Skeletal muscle tissue (tissue), 4 donors: ENCODE data around the gene NFATC2. TPM values are rescaled to one million over a fixed set of nuclear protein-coding genes. Genes with fewer than 3 reads are reported as not detected.

Experiments used
- H3K27ac ChIP-seq: one replicate; pipeline ENCODE4 v1.7.0; 2013; ENCODE audit warnings: mild to moderate bottlenecking, low read depth, low read length, inconsistent platforms
- H3K27me3 ChIP-seq, 3 donors: one replicate each; pipeline ENCODE4 v1.7.0; 2013; ENCODE audit warnings: low read length in 3 of 3; ENCODE audit not compliant: control insufficient read depth in 3 of 3, insufficient read depth in 3 of 3
- H3K36me3 ChIP-seq, 3 donors: one replicate each; pipeline ENCODE4 v1.7.0; 2013; ENCODE audit warnings: low read length in 3 of 3; ENCODE audit not compliant: control insufficient read depth in 3 of 3, insufficient read depth in 3 of 3
- H3K4me1 ChIP-seq, 3 donors: one replicate each; pipeline ENCODE4 v1.7.0; 2013; ENCODE audit warnings: low read length in 3 of 3, mild to moderate bottlenecking in 3 of 3; ENCODE audit not compliant: control insufficient read depth in 3 of 3, insufficient read depth in 3 of 3
- H3K4me3 ChIP-seq, 3 donors: one replicate each; pipeline ENCODE4 v1.7.0; 2013; ENCODE audit warnings: low read length in 3 of 3
- H3K9ac ChIP-seq, 3 donors: one replicate each; pipeline ENCODE4 v1.7.0; 2013; ENCODE audit warnings: low read length in 3 of 3, mild to moderate bottlenecking in 3 of 3, moderate library complexity in 2 of 3, low read depth in 1 of 3
- H3K9me3 ChIP-seq, 3 donors: one replicate each; pipeline ENCODE4 v1.7.0; 2013; ENCODE audit warnings: low read length in 3 of 3; ENCODE audit not compliant: control insufficient read depth in 3 of 3
- total RNA-seq: library from RNA; depleted of rRNA; stranded (reverse); fragments of >200 nt; gene quantifications from one replicate; pipeline ENCODE4 v1.2.3, GENCODE V29; 2014
- donor health status: Osteomylitis.

NFATC2 gene
- total RNA-seq, 1 donor from 2014 or later: 3.1 TPM

DNA sequence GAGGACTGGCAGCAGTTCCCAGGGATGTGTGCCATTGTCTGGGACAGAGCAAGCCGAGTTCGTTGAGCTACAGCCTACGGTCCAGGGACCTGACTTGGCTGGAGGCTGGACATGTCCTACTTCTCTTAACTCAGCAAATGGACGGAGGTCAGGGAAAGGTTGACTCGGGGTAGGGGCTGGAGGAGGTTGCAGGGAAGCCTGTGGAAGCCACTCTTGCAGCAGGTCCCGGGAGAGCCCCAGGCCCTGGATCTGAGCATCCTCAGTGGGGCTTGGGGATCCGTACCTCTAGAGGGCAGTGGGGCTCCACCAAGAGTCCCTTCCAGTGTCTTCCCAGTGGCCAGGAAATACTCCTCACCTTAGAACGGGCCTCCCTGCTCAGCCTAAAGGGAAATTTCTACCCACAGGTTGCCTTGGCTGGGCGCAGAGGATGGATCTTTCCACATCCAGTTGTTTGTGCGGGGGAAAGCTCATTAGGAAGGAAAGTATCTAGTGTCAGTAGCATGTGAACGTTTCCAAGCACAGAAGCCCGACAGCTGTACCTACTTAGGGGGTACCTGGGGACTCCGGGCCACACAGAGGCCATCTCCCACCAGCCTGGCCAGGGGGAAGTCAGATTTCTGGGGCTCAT is 170.2 kb downstream of the NFATC2 start:
- peaks cover 2 to 12% (median 7%) of the 10 kb centered on the region in 3 donors for H3K4me1 ChIP-seq
- H3K9ac ChIP-seq: peak overlapping the region in 1 of 3 donors; percentile 41
- H3K27me3 ChIP-seq: peaks cover 0 to 3% (median 0%) of the 10 kb centered on the region in 3 donors
- no peak overlapping the region for H3K27ac ChIP-seq
- no peaks in the 10 kb centered on the region for H3K36me3 ChIP-seq
- no peak overlapping the region for H3K4me3 ChIP-seq
- H3K9me3 ChIP-seq: no peaks in the 10 kb centered on the region

GRCh38 chr20:51371720-51372119 is 170.8 kb downstream of the NFATC2 start:
- Histone ChIP-seq H3K9me3 (no peaks in the 10 kb centered on the region), H3K4me3 (no peak overlapping the region), H3K36me3 (no peaks in the 10 kb centered on the region), H3K27ac (no peak overlapping the region), H3K9ac (no peak overlapping the region), H3K27me3 (peaks cover 0 to 3% (median 2%) of the 10 kb centered on the region in 3 donors), H3K4me1 (peaks cover 2 to 12% (median 7%) of the 10 kb centered on the region in 3 donors)

DNA sequence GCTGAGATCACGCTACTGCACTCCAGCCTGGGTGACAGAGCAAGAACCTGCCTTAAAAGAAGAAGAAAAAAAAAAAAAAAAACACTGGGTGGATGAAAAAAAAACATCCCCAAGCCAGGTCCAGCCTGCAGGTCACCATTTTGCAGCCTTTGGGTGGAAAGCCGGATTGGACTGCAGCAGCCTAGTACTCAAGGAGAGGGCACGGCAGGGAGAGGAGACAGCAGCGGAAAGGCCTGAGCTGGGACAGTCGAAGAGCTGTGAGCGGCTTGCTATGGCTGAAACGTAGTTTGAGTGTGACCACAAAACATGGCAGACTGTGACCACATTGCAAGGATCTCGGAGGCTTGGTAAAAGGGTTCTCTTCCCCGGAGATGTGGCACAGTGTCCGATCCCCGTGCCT is 173.0 kb downstream of the NFATC2 start:
- H3K27me3 ChIP-seq: peaks cover 0 to 4% (median 3%) of the 10 kb centered on the region in 3 donors
- no peaks in the 10 kb centered on the region for H3K9me3 ChIP-seq
- peaks cover 2 to 12% (median 6%) of the 10 kb centered on the region in 3 donors for H3K4me1 ChIP-seq

DNA sequence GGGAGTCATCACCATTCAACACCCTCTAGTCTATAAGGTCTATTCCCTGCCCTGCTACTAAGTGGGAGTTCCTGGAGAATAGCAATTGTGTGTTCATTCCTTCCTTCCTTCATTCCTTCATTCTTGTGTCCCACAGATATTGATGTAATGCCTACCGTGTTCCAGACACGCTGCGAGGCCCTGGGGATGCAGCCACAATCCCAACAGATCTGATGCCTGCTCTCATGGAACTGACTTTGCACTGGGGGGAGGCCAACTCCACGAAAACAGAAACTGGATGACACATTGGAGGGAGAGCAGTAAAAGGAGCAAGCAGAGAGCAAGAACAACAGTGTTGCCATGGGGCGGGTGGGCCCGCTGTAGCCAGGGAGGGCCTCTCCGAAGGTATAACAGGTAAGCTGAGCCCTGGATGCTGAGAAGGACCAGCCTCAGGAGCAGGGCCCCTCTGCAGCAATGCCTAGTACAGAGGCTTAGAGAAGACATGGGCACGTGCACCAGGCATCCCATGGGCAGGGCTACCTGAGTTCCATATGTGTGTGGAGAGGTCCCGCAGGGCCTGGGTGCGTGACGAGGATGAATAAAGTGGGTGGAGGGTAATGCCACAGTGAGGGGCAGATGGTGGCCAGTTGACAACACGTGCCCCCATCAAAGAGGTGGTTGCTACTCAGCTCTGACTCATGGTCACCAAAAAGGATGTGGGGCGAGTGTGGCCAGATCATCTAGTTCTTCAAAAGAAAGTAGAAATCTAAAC is 173.9 kb downstream of the NFATC2 start:
- no peaks in the 10 kb centered on the region for H3K36me3 ChIP-seq
- H3K4me1 ChIP-seq: peaks cover 2 to 7% (median 5%) of the 10 kb centered on the region in 3 donors
- H3K9ac ChIP-seq: no peak overlapping the region
- no peaks in the 10 kb centered on the region for H3K9me3 ChIP-seq
- no peak overlapping the region for H3K4me3 ChIP-seq
- H3K27me3 ChIP-seq: peaks cover 0 to 4% (median 3%) of the 10 kb centered on the region in 3 donors
- no peak overlapping the region for H3K27ac ChIP-seq

More for the DNA sequence above, 173.0 kb downstream of the NFATC2 start:
- H3K9ac ChIP-seq: no peak overlapping the region
- H3K4me3 ChIP-seq: no peak overlapping the region
- no peaks in the 10 kb centered on the region for H3K36me3 ChIP-seq
- H3K27ac ChIP-seq: no peak overlapping the region

GRCh38 chr20:51366155-51366886 is 176.2 kb downstream of the NFATC2 start:
- H3K36me3 ChIP-seq: no peaks in the 10 kb centered on the region
- H3K27me3 ChIP-seq: peaks cover 0 to 4% (median 3%) of the 10 kb centered on the region in 3 donors
- H3K4me1 ChIP-seq: no peaks in the 10 kb centered on the region
- no peaks in the 10 kb centered on the region for H3K9me3 ChIP-seq
- H3K27ac ChIP-seq: peak overlapping the region; percentile 59
- H3K4me3 ChIP-seq: no peak overlapping the region
- H3K9ac ChIP-seq: no peak overlapping the region

DNA sequence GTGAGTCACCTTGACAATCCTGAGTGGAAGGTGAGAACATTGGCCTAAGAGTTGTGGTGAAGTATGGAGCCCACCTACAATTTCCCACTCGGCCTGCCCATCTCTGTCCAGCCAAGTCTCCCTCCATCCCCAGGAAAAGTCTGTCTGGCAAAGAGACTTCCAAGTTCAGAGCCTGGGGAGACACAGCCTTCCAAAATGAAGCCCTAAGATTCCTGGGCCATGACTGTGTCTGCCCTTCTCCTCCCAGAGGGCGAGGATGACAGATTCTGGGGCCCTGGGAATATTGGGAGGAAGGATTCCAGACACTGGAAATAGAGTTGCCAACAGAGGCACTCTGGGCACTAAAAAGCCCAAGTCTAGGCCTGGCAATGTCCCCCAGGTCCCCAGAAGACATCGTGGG is 176.8 kb downstream of the NFATC2 start:
- Histone ChIP-seq H3K27me3 (peaks cover 0 to 4% (median 3%) of the 10 kb centered on the region in 3 donors), H3K9ac (no peak overlapping the region), H3K27ac (peak overlapping the region; percentile 59), H3K9me3 (no peaks in the 10 kb centered on the region), H3K4me3 (no peak overlapping the region), H3K4me1 (no peaks in the 10 kb centered on the region), H3K36me3 (no peaks in the 10 kb centered on the region)

DNA sequence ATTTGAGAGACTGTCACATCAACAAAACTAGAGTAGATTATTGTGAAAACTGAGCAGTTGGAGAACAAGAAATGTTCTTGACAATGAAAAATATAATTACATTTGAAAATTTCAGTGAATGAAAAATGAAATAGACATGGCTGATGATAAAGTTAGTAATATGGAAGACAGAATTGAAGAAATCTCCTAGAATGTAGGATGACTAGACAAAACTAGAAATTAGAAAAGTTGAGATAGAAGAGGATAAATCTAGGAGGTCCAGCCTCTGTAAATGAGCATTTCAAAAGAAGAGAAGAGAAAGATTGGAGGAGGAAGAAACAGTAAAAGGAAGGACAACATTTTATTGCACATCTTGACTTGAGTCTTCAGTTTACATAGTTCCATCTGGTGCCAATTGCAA is 178.7 kb downstream of the NFATC2 start:
- Histone ChIP-seq H3K36me3 (no peaks in the 10 kb centered on the region), H3K9me3 (no peaks in the 10 kb centered on the region), H3K9ac (no peak overlapping the region)

GRCh38 chr20:51363378-51363777 is 179.1 kb downstream of the NFATC2 start:
- Histone ChIP-seq H3K27ac (no peak overlapping the region), H3K4me1 (no peaks in the 10 kb centered on the region), H3K9ac (no peak overlapping the region), H3K36me3 (no peaks in the 10 kb centered on the region), H3K27me3 (peaks cover 0 to 9% (median 3%) of the 10 kb centered on the region in 3 donors), H3K9me3 (no peaks in the 10 kb centered on the region), H3K4me3 (no peak overlapping the region)

More for the DNA sequence above, 178.7 kb downstream of the NFATC2 start:
- Histone ChIP-seq H3K27me3 (peaks cover 0 to 8% (median 3%) of the 10 kb centered on the region in 3 donors), H3K4me3 (no peak overlapping the region), H3K4me1 (no peaks in the 10 kb centered on the region), H3K27ac (no peak overlapping the region)

DNA sequence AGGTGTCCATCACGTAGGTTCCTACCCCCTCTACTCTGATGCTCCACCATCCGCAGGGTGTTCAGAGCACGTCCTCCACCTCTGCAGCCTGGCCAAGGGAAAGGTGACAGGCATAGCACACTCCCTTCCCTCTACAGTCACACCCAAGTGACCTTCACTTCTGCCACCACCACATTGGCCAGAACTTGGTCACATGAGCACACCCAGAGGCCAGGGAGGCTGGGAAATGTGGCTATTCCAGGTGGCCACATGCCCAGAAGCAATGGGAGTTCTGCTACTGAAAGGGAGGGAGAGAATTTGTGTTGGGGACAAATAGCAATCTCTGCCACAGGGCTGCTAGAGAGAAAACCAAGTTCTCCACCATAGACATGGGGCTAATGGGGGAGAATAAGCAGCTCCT is 180.3 kb downstream of the NFATC2 start:
- peaks cover 0 to 9% (median 0%) of the 10 kb centered on the region in 3 donors for H3K27me3 ChIP-seq
- H3K9ac ChIP-seq: no peak overlapping the region
- no peak overlapping the region for H3K4me3 ChIP-seq
- H3K9me3 ChIP-seq: no peaks in the 10 kb centered on the region
- no peaks in the 10 kb centered on the region for H3K36me3 ChIP-seq
- no peak overlapping the region for H3K27ac ChIP-seq
- H3K4me1 ChIP-seq: no peaks in the 10 kb centered on the region
